Measurements from ENCODE around the gene PON2. TPM values are rescaled to one million over a fixed set of nuclear protein-coding genes. Genes with fewer than 3 reads are reported as not detected.
"Not testable (repeated sequence)": the region's sequence is repeated elsewhere in the genome, so short reads cannot be mapped to it uniquely, and the experiment has no call there.

Gene PON2
- total RNA-seq, 1 donor from 2014 or later, result 208 TPM

GRCh38 chr7:95396136-95397032 is 38.4 kb downstream of the PON2 start, which contains the start of gene PON3:
PON3 (minus strand) TSS chr7:95396375; CDS start chr7:95396350, 25 bp downstream.
- no peak within 1 kb of the TSS for H3K4me3 ChIP-seq (ENCODE audit: low read depth, low read length)
- DNase-seq (ENCODE audit: low read depth), result no peak
- TF ChIP-seq CTCF (conservative IDR thresholded peaks at IDR 0.05; ENCODE audit: low read depth, low read length), result no peak

- DNase-seq (ENCODE audit: low read depth), result no peak
- TF ChIP-seq CTCF (conservative IDR thresholded peaks at IDR 0.05; ENCODE audit: low read depth, low read length), result no peak
- H3K4me3 ChIP-seq (ENCODE audit: low read depth, low read length), result no peak overlapping the region
These were observed 39.1 kb downstream of the PON2 start for GRCh38 chr7:95395755-95396135.

- TF ChIP-seq CTCF (conservative IDR thresholded peaks at IDR 0.05; ENCODE audit: low read depth, low read length), result no peak
- no peak for DNase-seq (ENCODE audit: low read depth)
- H3K4me3 ChIP-seq (ENCODE audit: low read depth, low read length), result no peak overlapping the region
These were observed 40.5 kb downstream of the PON2 start for GRCh38 chr7:95394370-95394769.

GRCh38 chr7:95391761-95392160 is 43.1 kb downstream of the PON2 start:
- no peak for DNase-seq (ENCODE audit: low read depth)
- no peak for TF ChIP-seq CTCF (conservative IDR thresholded peaks at IDR 0.05; ENCODE audit: low read depth, low read length)

GRCh38 chr7:95389516-95389915 is 45.3 kb downstream of the PON2 start:
- no peak for TF ChIP-seq CTCF (conservative IDR thresholded peaks at IDR 0.05; ENCODE audit: low read depth, low read length)
- DNase-seq (ENCODE audit: low read depth), result no peak
- no peak overlapping the region for H3K4me3 ChIP-seq (ENCODE audit: low read depth, low read length)

More at GRCh38 chr7:95391761-95392160, 43.1 kb downstream of the PON2 start:
- no peak overlapping the region for H3K4me3 ChIP-seq (ENCODE audit: low read depth, low read length)

GRCh38 chr7:95379457-95379856 is 55.4 kb downstream of the PON2 start:
- not testable (repeated sequence) for DNase-seq (ENCODE audit: low read depth); H3K4me3 ChIP-seq (ENCODE audit: low read depth, low read length)

GRCh38 chr7:95376632-95377400 is 58.0 kb downstream of the PON2 start:
- no peak for DNase-seq (ENCODE audit: low read depth)
- no peak for TF ChIP-seq CTCF (conservative IDR thresholded peaks at IDR 0.05; ENCODE audit: low read depth, low read length)

More at GRCh38 chr7:95376632-95377400, 58.0 kb downstream of the PON2 start:
- H3K4me3 ChIP-seq (ENCODE audit: low read depth, low read length), result no peak overlapping the region

All from epithelial cell of proximal tubule (primary cell).